Measurements from ENCODE around the gene S100PBP. TPM values are rescaled to one million over a fixed set of nuclear protein-coding genes. Genes with fewer than 3 reads are reported as not detected.

The S100PBP gene
- polyA plus RNA-seq, 3 donors, result 2.9 to 11.7 (median 8.7) TPM

- no peak overlapping the region for H3K27ac ChIP-seq (ENCODE audit: low read depth, low read length)
- WGBS, 3 donors, result 94 to 100% (median 94%) methylated on average over 1 of the region's 1 CpG
These were observed 73.8 kb downstream of the S100PBP start for GRCh38 chr1:32891241-32891570.

GRCh38 chr1:32891630-32892029 is 74.2 kb downstream of the S100PBP start:
- no peak overlapping the region for H3K27ac ChIP-seq (ENCODE audit: low read depth, low read length)
- WGBS, 3 donors, result 86 to 96% (median 91%) methylated on average over 3 of the region's 3 CpGs

- 20 to 28% (median 22%) methylated on average over 27 to 49 of the region's 49 CpGs for WGBS, 3 donors
These were observed 75.1 kb downstream of the S100PBP start for GRCh38 chr1:32892368-32893197.

GRCh38 chr1:32893198-32894018 is 76.0 kb downstream of the S100PBP start:
- WGBS, 3 donors, result 2 to 5% (median 2%) methylated on average over 51 to 58 of the region's 58 CpGs
- no peak overlapping the region for H3K27ac ChIP-seq (ENCODE audit: low read depth, low read length)

More at GRCh38 chr1:32892368-32893197, 75.1 kb downstream of the S100PBP start:
- no peak overlapping the region for H3K27ac ChIP-seq (ENCODE audit: low read depth, low read length)

GRCh38 chr1:32894019-32894600 is 76.7 kb downstream of the S100PBP start:
- 67 to 78% (median 69%) methylated on average over 8 of the region's 8 CpGs for WGBS, 3 donors
- H3K27ac ChIP-seq (ENCODE audit: low read depth, low read length), result no peak overlapping the region

- 81 to 87% (median 87%) methylated on average over 6 of the region's 6 CpGs for WGBS, 3 donors
These were observed 77.2 kb downstream of the S100PBP start for GRCh38 chr1:32894681-32895080.

GRCh38 chr1:32895325-32896215 is 78.1 kb downstream of the S100PBP start:
- H3K27ac ChIP-seq (ENCODE audit: low read depth, low read length), result no peak overlapping the region
- WGBS, 3 donors, result 90 to 95% (median 92%) methylated on average over 26 of the region's 26 CpGs

More at GRCh38 chr1:32894681-32895080, 77.2 kb downstream of the S100PBP start:
- H3K27ac ChIP-seq (ENCODE audit: low read depth, low read length), result no peak overlapping the region

- WGBS, 3 donors, result 80 to 85% (median 80%) methylated on average over 5 of the region's 5 CpGs
- no peak overlapping the region for H3K27ac ChIP-seq (ENCODE audit: low read depth, low read length)
These were observed 79.0 kb downstream of the S100PBP start for GRCh38 chr1:32896451-32896850.

- 76 to 82% (median 79%) methylated on average over 11 of the region's 11 CpGs for WGBS, 3 donors
- H3K27ac ChIP-seq (ENCODE audit: low read depth, low read length), result no peak overlapping the region
These were observed 79.9 kb downstream of the S100PBP start for GRCh38 chr1:32897082-32898049.

- 91 to 96% (median 91%) methylated on average over 9 of the region's 9 CpGs for WGBS, 3 donors
- no peak overlapping the region for H3K27ac ChIP-seq (ENCODE audit: low read depth, low read length)
These were observed 80.6 kb downstream of the S100PBP start for GRCh38 chr1:32898056-32898455.

- WGBS, 3 donors, result 90 to 99% (median 97%) methylated on average over 3 of the region's 3 CpGs
- H3K27ac ChIP-seq (ENCODE audit: low read depth, low read length), result no peak overlapping the region
These were observed 81.5 kb downstream of the S100PBP start for GRCh38 chr1:32898958-32899357.

- WGBS, 3 donors, result 73 to 76% (median 74%) methylated on average over 7 of the region's 7 CpGs
- H3K27ac ChIP-seq (ENCODE audit: low read depth, low read length), result no peak overlapping the region
These were observed 82.3 kb downstream of the S100PBP start for GRCh38 chr1:32899586-32900296.

GRCh38 chr1:32900371-32900955 is 83.0 kb downstream of the S100PBP start:
- 23 to 30% (median 28%) methylated on average over 17 to 22 of the region's 22 CpGs for WGBS, 3 donors
- H3K27ac ChIP-seq (ENCODE audit: low read depth, low read length), result no peak overlapping the region

GRCh38 chr1:32900956-32901822 is 83.7 kb downstream of the S100PBP start, which contains the start of gene TMEM54:
Gene TMEM54, minus strand, starts transcription at chr1:32901389. Its CDS starts 151 bp downstream, at chr1:32901238.
- 1 to 2% (median 1%) methylated on average over 60 to 92 of the region's 92 CpGs for WGBS, 3 donors
- H3K27ac ChIP-seq (ENCODE audit: low read depth, low read length), result no peak within 1 kb of the TSS

All from adipose tissue (tissue), 3 donors.